KOPT-K1 (cell line): ENCODE results near the gene SERINC4.
"Not testable (repeated sequence)": the region's sequence is repeated elsewhere in the genome, so short reads cannot be mapped to it uniquely, and the experiment has no call there.

Source experiments
- H3K27ac ChIP-seq: fragments of 200-600 bp; sonication (generic); 2 replicates; pipeline ENCODE4 v1.5.1; 2016; ENCODE audit warnings: antibody characterized with exemption, mild to moderate bottlenecking, low read depth, low read length; ENCODE audit not compliant: poor library complexity, severe bottlenecking
- H3K36me3 ChIP-seq: fragments of 200-600 bp; sonication (generic); 2 replicates; pipeline ENCODE4 v1.5.1; 2017; ENCODE audit warnings: antibody characterized with exemption, mild to moderate bottlenecking, low read length, moderate library complexity; ENCODE audit not compliant: insufficient read depth
- H3K9me3 ChIP-seq: fragments of 200-600 bp; sonication (generic); 2 replicates; pipeline ENCODE4 v1.5.1; 2017; ENCODE audit warnings: antibody characterized with exemption, low read length, mild to moderate bottlenecking; ENCODE audit not compliant: insufficient read depth, poor library complexity, severe bottlenecking

The SERINC4 gene

GRCh38 chr15:43799945-43800285 lies at the start of gene SERINC4:
TSS of gene SERINC4 (minus strand) at chr15:43800220. CDS start at chr15:43799986, 234 bp downstream.
- H3K27ac ChIP-seq = peak within 1 kb of the TSS; percentile 72
- H3K9me3 ChIP-seq = no peaks in the 10 kb centered on the region
- H3K36me3 ChIP-seq = peaks cover 76% of the 10 kb centered on the region

- H3K36me3 ChIP-seq = peaks cover 82% of the 10 kb centered on the region
- H3K9me3 ChIP-seq = no peaks in the 10 kb centered on the region
- no peak overlapping the region for H3K27ac ChIP-seq
Measured at GRCh38 chr15:43845421-43845820, 45.4 kb upstream of the SERINC4 start.

GRCh38 chr15:43832485-43832884 lies 32.5 kb upstream of the SERINC4 start:
- H3K27ac ChIP-seq, H3K9me3 ChIP-seq: not testable (repeated sequence)
- H3K36me3 ChIP-seq = peaks cover 82% of the 10 kb centered on the region

GRCh38 chr15:43831519-43832052 lies 31.6 kb upstream of the SERINC4 start:
- H3K9me3 ChIP-seq, H3K27ac ChIP-seq: not testable (repeated sequence)
- peaks cover 73% of the 10 kb centered on the region for H3K36me3 ChIP-seq

GRCh38 chr15:43830691-43831275 lies 30.8 kb upstream of the SERINC4 start:
- H3K36me3 ChIP-seq = peaks cover 65% of the 10 kb centered on the region
- H3K27ac ChIP-seq, H3K9me3 ChIP-seq: not testable (repeated sequence)

- H3K27ac ChIP-seq, H3K9me3 ChIP-seq: not testable (repeated sequence)
- H3K36me3 ChIP-seq = peaks cover 57% of the 10 kb centered on the region
Measured at GRCh38 chr15:43829951-43830540, 30.0 kb upstream of the SERINC4 start.

GRCh38 chr15:43828061-43828657 lies 28.1 kb upstream of the SERINC4 start:
- Histone ChIP-seq H3K9me3 (no peaks in the 10 kb centered on the region), H3K36me3 (peaks cover 41% of the 10 kb centered on the region), H3K27ac (peak overlapping the region; percentile 88)

DNA sequence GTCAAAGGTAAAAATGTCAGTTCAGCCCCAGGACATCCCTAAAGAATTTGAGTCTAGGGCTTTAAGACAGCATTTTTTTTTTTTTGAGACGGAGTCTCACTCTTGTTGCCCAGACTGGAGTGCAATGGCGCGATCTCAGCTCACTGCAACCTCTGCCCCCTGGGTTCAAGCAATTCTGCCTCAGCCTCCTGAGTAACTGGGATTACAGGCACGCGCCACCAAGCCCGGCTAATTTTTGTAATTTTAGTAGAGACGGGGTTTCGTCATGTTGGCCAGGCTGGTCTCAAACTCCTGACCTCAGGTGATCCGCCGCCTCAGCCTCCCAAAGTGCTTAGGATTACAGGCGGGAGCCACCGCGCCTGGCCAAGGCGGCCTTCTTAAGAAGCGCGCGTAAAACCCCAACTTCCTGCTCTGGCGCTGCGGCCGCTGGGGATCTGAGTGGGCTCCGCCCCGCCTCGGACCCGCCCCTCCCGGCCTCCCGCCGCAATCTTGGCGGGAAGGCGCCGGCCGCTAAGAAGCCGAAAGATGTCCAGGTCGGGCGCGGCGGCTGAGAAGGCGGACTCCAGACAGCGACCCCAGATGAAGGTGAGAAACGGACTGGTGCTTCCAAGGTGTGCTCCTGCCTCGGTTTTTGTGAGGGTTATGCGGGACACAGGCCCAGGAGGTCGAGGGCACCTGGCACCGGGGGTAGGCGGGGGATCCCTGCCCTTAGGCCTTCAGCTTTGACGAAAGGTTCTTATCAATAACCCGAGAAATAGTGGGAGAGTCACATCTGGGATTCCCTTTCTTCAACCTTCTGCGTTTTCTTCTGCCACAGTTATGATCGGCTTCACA lies 26.7 kb upstream of the SERINC4 start, which contains the start of gene WDR76:
WDR76 (plus strand) TSS at position 495 of the 834 bp plus-strand sequence; CDS start at position 526, 31 bp downstream.
- Histone ChIP-seq H3K27ac (peak within 1 kb of the TSS; percentile 88), H3K9me3 (no peaks in the 10 kb centered on the region), H3K36me3 (peaks cover 34% of the 10 kb centered on the region)

DNA sequence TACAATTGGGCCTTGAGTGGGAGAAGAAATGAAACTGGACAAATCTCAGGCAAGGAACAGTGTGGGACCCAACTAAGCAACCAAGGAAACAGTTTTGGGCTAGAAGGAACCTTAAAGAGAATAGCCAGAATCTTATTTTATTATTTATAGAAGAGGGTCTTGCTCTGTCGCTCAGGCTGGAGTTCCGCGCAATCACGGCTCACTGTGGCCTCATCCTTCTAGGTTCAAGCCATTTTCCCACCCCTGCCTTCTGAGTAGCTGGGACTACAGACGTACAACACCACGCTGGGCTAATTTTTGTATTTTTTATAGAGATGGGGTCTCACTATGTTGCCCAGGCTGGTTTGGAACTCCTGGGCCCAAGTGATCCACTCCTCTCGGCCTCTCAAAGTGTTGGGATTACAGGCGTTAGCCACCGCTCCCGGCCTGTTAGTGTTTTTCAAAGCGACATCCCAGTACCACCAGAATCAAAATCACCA lies 26.0 kb upstream of the SERINC4 start:
- H3K36me3 ChIP-seq = peaks cover 33% of the 10 kb centered on the region
- no peaks in the 10 kb centered on the region for H3K9me3 ChIP-seq
- peak overlapping the region; percentile 88 for H3K27ac ChIP-seq

DNA sequence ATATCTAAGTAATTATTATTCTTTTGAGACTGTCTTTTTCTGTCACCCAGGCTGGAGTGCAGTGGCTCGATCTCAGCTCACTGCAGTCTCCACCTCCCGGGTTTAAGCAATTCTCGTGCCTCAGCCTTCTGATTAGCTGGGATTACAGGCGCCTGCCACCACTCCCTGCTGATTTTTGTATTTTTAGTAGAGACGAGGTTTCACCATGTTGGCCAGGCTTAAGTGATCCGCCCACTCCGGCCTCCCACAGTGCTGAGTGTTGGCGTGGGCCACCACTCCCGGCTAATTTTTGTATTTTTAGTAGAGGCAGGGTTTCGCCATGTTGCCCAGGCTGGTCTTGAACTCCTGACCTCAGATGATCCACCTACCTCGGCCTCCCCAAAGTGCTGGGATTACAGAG lies 25.3 kb upstream of the SERINC4 start:
- peak overlapping the region; percentile 88 for H3K27ac ChIP-seq
- H3K36me3 ChIP-seq = peaks cover 26% of the 10 kb centered on the region
- not testable (repeated sequence) for H3K9me3 ChIP-seq

GRCh38 chr15:43824302-43825246 lies 24.6 kb upstream of the SERINC4 start, which contains the start of gene MFAP1:
TSS of gene MFAP1 (minus strand) at chr15:43824690. CDS start at chr15:43824569, 121 bp downstream.
- peak within 1 kb of the TSS; percentile 88 for H3K27ac ChIP-seq
- peaks cover 26% of the 10 kb centered on the region for H3K36me3 ChIP-seq
- H3K9me3 ChIP-seq = no peaks in the 10 kb centered on the region

DNA sequence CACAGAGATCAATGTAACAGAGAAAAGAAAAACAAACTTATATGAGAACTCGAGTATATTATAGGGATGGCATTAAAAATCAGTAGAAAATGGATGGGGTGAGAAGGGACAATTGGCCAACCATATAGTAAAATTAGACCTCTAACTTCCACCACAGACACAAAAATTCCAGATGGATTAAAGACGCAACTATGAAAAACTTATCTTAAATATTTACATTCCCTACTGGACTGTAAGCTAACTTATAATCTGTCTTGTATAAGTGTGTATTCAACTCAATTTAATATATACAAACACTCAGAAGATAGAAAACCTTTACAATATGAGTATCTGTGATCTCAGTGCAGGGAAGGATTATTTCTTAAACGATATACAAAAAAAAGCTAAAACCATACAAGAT lies 21.5 kb upstream of the SERINC4 start:
- H3K9me3 ChIP-seq = no peaks in the 10 kb centered on the region
- H3K36me3 ChIP-seq = peaks cover 40% of the 10 kb centered on the region
- H3K27ac ChIP-seq = no peak overlapping the region

- H3K9me3 ChIP-seq, H3K27ac ChIP-seq: not testable (repeated sequence)
- H3K36me3 ChIP-seq = peaks cover 89% of the 10 kb centered on the region
Measured at GRCh38 chr15:43815064-43815463, 15.0 kb upstream of the SERINC4 start.
